ENCODE results near the gene AGPAT3.

GRCh38 chr21:43880111-43880985, 15.3 kb downstream of the AGPAT3 start:
- no peak for TF ChIP-seq CTCF (IDR thresholded peaks at IDR 0.05)
- no peak for TF ChIP-seq ZFX (IDR thresholded peaks at IDR 0.05; ENCODE audit: borderline replicate concordance)
